SU-DHL-6 (cell line): ENCODE data around the gene PARD6G.

ENCODE experiments used
- H2AFZ ChIP-seq: fragments of 200-600 bp; sonication (generic); 2 replicates; pipeline ENCODE4 v1.6.1; 2014; ENCODE audit warnings: low read depth, mild to moderate bottlenecking, moderate library complexity, mixed read lengths, antibody characterized with exemption, low read length; ENCODE audit not compliant: severe bottlenecking
- H3F3A ChIP-seq: fragments of 200-600 bp; shearing (Covaris generic); 2 replicates; pipeline ENCODE4 v1.6.0; 2016; ENCODE audit warnings: antibody characterized with exemption, mild to moderate bottlenecking; ENCODE audit not compliant: insufficient read depth
- H3K27ac ChIP-seq: fragments of 200-600 bp; sonication (generic); 2 replicates; pipeline ENCODE4 v1.5.1; 2016; ENCODE audit warnings: low read depth, mild to moderate bottlenecking, low read length, moderate library complexity, mixed read lengths
- H3K27me3 ChIP-seq: fragments of 200-600 bp; sonication (generic), shearing (Covaris generic); 2 replicates; pipeline ENCODE4 v1.6.0; 2014; ENCODE audit warnings: mild to moderate bottlenecking, low read length
- H3K36me3 ChIP-seq: fragments of 200-600 bp; sonication (generic); 2 replicates; pipeline ENCODE4 v1.6.1; 2014; ENCODE audit warnings: mild to moderate bottlenecking, low read length, mixed read lengths
- H3K4me2 ChIP-seq: fragments of 300-600, 200-600 bp; shearing (Covaris generic), sonication (generic); 2 replicates; pipeline ENCODE4 v1.6.0; 2014; ENCODE audit warnings: low read length, low read depth, mild to moderate bottlenecking; ENCODE audit not compliant: poor library complexity, severe bottlenecking
- H3K4me3 ChIP-seq: fragments of 200-600 bp; sonication (generic); 2 replicates; pipeline ENCODE4 v1.5.1; 2014; ENCODE audit warnings: antibody characterized with exemption, low read length, mild to moderate bottlenecking, mixed read lengths; ENCODE audit not compliant: insufficient read depth, poor library complexity, severe bottlenecking
- H3K79me2 ChIP-seq: fragments of 200-600 bp; sonication (generic); 2 replicates; pipeline ENCODE4 v1.6.1; 2014; ENCODE audit warnings: mild to moderate bottlenecking, low read length, moderate library complexity; ENCODE audit not compliant: insufficient read depth
- H3K9ac ChIP-seq: fragments of 200-600 bp; sonication (generic); 2 replicates; pipeline ENCODE4 v1.7.0; 2014; ENCODE audit warnings: mild to moderate bottlenecking, low read length
- H3K9me2 ChIP-seq: fragments of 200-600 bp; sonication (generic); replicated peaks from 2 replicates; pipeline ENCODE4 v1.6.1; 2014; ENCODE audit warnings: low read length; ENCODE audit not compliant: insufficient read depth
- H3K9me3 ChIP-seq: fragments of 200-600 bp; sonication (generic); 2 replicates; pipeline ENCODE4 v1.6.1; 2014; ENCODE audit warnings: low read length, mixed read lengths; ENCODE audit not compliant: insufficient read depth
- H4K20me1 ChIP-seq: fragments of 200-600 bp; sonication (generic); 2 replicates; pipeline ENCODE4 v1.6.1; 2014; ENCODE audit warnings: low read depth, mild to moderate bottlenecking, antibody characterized with exemption, low read length, moderate library complexity, mixed read lengths
- CTCF ChIP-seq: fragments of 200-600 bp; sonication (generic); IDR thresholded peaks from one replicate; pipeline ENCODE4 v1.5.1; 2017; ENCODE audit warnings: antibody characterized with exemption, mild to moderate bottlenecking, low read length, moderate library complexity; ENCODE audit not compliant: insufficient read depth, poor library complexity, severe bottlenecking
- EZH2phosphoT487 ChIP-seq: fragments of 200-600 bp; sonication (generic), shearing (Covaris generic); conservative IDR thresholded peaks from 2 replicates; pipeline ENCODE4 v1.6.1; 2018; ENCODE audit warnings: mild to moderate bottlenecking, antibody characterized with exemption, low read length, moderate library complexity, mixed read lengths

The PARD6G gene

GRCh38 chr18:80229766-80230745 is 17.3 kb downstream of the PARD6G start:
- Histone ChIP-seq H2AFZ (no peak overlapping the region), H4K20me1 (no peaks in the 10 kb centered on the region), H3K27ac (no peak overlapping the region), H3K9me3 (no peaks in the 10 kb centered on the region), H3K4me2 (no peak overlapping the region), H3K4me3 (no peak overlapping the region), H3K79me2 (no peaks in the 10 kb centered on the region), H3K27me3 (0 out of 2 replicates have a peak, but pooled peaks cover 3% of the 10 kb centered on the region), H3K9ac (no peak overlapping the region), H3F3A (no peaks in the 10 kb centered on the region), H3K36me3 (no peaks in the 10 kb centered on the region), H3K9me2 (no peaks in the 10 kb centered on the region)
- TF ChIP-seq CTCF (no peak), EZH2phosphoT487 (no peak)

GRCh38 chr18:80229363-80229762 is 18.0 kb downstream of the PARD6G start:
- H3K27me3 ChIP-seq, result 0 out of 2 replicates have a peak, but pooled peaks cover 3% of the 10 kb centered on the region
- H3K9me2 ChIP-seq, result no peaks in the 10 kb centered on the region
- no peak overlapping the region for H3K4me2 ChIP-seq
- H2AFZ ChIP-seq, result no peak overlapping the region
- TF ChIP-seq CTCF (no peak), EZH2phosphoT487 (no peak)
- H3F3A ChIP-seq, result no peaks in the 10 kb centered on the region
- H3K27ac ChIP-seq, result no peak overlapping the region
- H4K20me1 ChIP-seq, result no peaks in the 10 kb centered on the region
- H3K9me3 ChIP-seq, result no peaks in the 10 kb centered on the region
- no peaks in the 10 kb centered on the region for H3K79me2 ChIP-seq
- no peak overlapping the region for H3K9ac ChIP-seq
- H3K36me3 ChIP-seq, result no peaks in the 10 kb centered on the region
- no peak overlapping the region for H3K4me3 ChIP-seq

- no peak overlapping the region for H3K4me2 ChIP-seq
Observed at GRCh38 chr18:80228051-80228848, 19.1 kb downstream of the PARD6G start.

More at GRCh38 chr18:80228051-80228848, 19.1 kb downstream of the PARD6G start:
- Histone ChIP-seq H3K4me3 (no peak overlapping the region), H3K27me3 (0 out of 2 replicates have a peak, but pooled peaks cover 3% of the 10 kb centered on the region), H4K20me1 (no peaks in the 10 kb centered on the region), H2AFZ (no peak overlapping the region), H3K27ac (no peak overlapping the region), H3K36me3 (no peaks in the 10 kb centered on the region), H3K9ac (no peak overlapping the region), H3F3A (no peaks in the 10 kb centered on the region), H3K79me2 (no peaks in the 10 kb centered on the region), H3K9me2 (no peaks in the 10 kb centered on the region), H3K9me3 (no peaks in the 10 kb centered on the region)
- no peak for TF ChIP-seq CTCF
- TF ChIP-seq EZH2phosphoT487, result no peak
